Colonic mucosa (tissue), 4 donors: ENCODE data around the gene IL18BP. TPM values are rescaled to one million over a fixed set of nuclear protein-coding genes. Genes with fewer than 3 reads are reported as not detected.

Experiments
- DNase-seq: peaks from one replicate; pipeline ENCODE4 v3.0.0-alpha.2; 2020
- H3K27ac ChIP-seq: fragments of 200-600 bp; one replicate; pipeline ENCODE4 v1.8.0; 2021
- H3K27me3 ChIP-seq: fragments of 200-600 bp; one replicate; pipeline ENCODE4 v1.8.0; 2021
- H3K36me3 ChIP-seq: fragments of 200-600 bp; one replicate; pipeline ENCODE4 v1.8.0; 2021
- H3K4me1 ChIP-seq: fragments of 200-600 bp; one replicate; pipeline ENCODE4 v1.8.0; 2021; ENCODE audit warnings: mild to moderate bottlenecking
- H3K4me3 ChIP-seq: fragments of 200-600 bp; one replicate; pipeline ENCODE4 v1.8.0; 2021
- H3K9ac ChIP-seq, 2 donors: one replicate each; pipeline ENCODE4 v1.7.0; 2013; ENCODE audit warnings: control low read depth in 2 of 2, low read depth in 2 of 2, low read length in 2 of 2
- H3K9me3 ChIP-seq: fragments of 200-600 bp; one replicate; pipeline ENCODE4 v1.8.0; 2021
- CTCF ChIP-seq: fragments of 200-600 bp; IDR thresholded peaks from one replicate; pipeline ENCODE4 v1.8.0; 2022; ENCODE audit warnings: antibody characterized with exemption, mild to moderate bottlenecking
- intact Hi-C: fragments of 100-400 bp; cut with DNase I; formaldehyde crosslinking; loops from one replicate; pipeline ENCODE4 v1.14.1; 2022
- total RNA-seq, 2 donors: library from RNA; stranded (reverse); fragmentation: NEBNext Ultra II Directional in 1 of 2; extraction: Animal tissue kit (Norgen Biotek cat#: 25700) in 1 of 2; gene quantifications; one replicate each; pipeline ENCODE4 v1.2.1, GENCODE V29; 2021
- donor health status: healthy.
- donor health status: DM: no; HTN: no; CAD: no.
- donor health status: DM: no; HTN: no; CAD: no.

Gene IL18BP
- total RNA-seq, 2 donors from 2014 or later, result 5.6 to 9.0 TPM

DNA sequence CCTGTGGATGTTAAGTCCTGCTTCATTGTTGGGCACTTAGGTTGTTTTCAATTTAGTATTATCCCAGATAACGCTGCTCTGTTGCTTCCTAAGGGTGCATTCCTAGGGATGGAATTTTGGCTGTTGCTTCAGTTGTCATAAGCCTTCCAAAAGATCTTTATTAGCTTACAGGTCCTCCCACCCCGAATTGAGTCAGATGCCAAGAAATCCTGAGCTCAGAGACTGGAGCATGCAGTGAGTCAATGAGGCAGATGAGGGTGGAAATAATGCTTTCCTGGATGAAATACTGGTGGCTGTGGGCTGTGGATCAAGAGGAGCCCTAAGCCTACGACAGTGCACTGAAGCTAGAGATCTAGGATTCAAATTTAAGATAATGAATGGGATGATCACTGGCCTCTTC lies 10.7 kb upstream of the IL18BP start:
- Histone ChIP-seq H3K9ac (no peak overlapping the region), H3K36me3 (no peaks in the 10 kb centered on the region), H3K4me1 (peaks cover 5% of the 10 kb centered on the region), H3K4me3 (no peak overlapping the region), H3K27me3 (no peaks in the 10 kb centered on the region), H3K9me3 (no peaks in the 10 kb centered on the region), H3K27ac (no peak overlapping the region)
- DNase-seq, result no peak
- TF ChIP-seq CTCF, result no peak
- intact Hi-C loops, result no loop called here

GRCh38 chr11:71990701-71991100 lies 8.0 kb upstream of the IL18BP start:
- no peak overlapping the region for H3K9ac ChIP-seq
- no peak for TF ChIP-seq CTCF
- no peak overlapping the region for H3K4me3 ChIP-seq
- H3K4me1 ChIP-seq, result peaks cover 5% of the 10 kb centered on the region
- H3K36me3 ChIP-seq, result no peaks in the 10 kb centered on the region
- no peak overlapping the region for H3K27ac ChIP-seq
- H3K9me3 ChIP-seq, result no peaks in the 10 kb centered on the region
- DNase-seq, result no peak
- intact Hi-C loops, result no loop called here
- H3K27me3 ChIP-seq, result no peaks in the 10 kb centered on the region

DNA sequence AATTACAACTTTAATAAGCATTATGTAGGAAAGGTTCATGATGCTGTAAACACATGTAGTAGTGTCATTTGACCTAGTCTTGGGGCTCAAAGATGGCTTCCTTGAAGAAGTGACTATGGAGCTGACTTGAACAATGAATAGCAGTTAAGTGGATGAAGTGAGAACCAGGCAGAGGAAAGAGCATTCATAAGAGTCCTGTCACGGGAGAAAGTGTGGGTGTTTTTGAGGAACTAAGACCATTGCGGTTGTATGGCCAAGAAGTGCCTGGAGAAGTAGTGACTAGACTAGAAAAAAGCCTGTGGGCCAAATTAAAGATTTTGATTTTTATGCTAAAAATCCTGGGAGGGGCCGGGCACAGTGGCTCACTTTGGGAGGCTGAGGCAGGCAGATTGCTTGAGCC lies 7.2 kb upstream of the IL18BP start:
- H3K9me3 ChIP-seq, result no peaks in the 10 kb centered on the region
- H3K4me1 ChIP-seq, result peaks cover 5% of the 10 kb centered on the region
- no peaks in the 10 kb centered on the region for H3K27me3 ChIP-seq
- H3K27ac ChIP-seq, result no peak overlapping the region
- no peak overlapping the region for H3K9ac ChIP-seq
- no peaks in the 10 kb centered on the region for H3K36me3 ChIP-seq
- no peak for DNase-seq
- no peak overlapping the region for H3K4me3 ChIP-seq
- intact Hi-C loops, result no loop called here
- no peak for TF ChIP-seq CTCF

DNA sequence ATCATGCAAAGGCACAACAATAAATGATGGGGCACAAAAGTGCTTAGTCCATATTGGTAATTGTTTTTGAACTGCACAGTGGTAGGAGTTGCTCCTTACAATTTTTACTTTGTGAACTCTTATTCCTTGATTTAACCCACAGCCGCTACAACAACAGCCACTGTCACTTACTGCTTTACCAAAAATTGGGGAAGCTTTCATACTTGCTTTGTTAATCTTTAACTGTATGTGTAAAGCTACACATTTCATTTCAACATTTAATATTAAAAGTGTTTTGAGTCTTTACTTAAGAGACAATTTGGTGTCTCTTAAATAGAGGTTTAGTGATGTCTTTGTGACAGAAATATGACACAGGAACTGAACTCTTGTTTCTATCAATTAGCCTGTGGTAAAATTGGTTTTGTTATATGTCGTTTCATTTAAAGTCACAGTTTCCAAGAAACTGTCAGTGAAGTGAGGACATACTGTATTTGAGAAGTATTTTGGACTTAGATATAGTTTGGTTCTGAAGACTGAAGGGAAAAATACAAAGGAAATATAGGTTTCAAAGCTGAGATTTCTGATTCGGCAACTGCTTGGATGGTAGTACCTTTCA lies 6.5 kb upstream of the IL18BP start:
- TF ChIP-seq CTCF, result no peak
- intact Hi-C loops, result no loop called here
- H3K27ac ChIP-seq, result no peak overlapping the region
- H3K4me3 ChIP-seq, result no peak overlapping the region
- no peak overlapping the region for H3K9ac ChIP-seq
- DNase-seq, result no peak
- no peaks in the 10 kb centered on the region for H3K36me3 ChIP-seq
- peaks cover 5% of the 10 kb centered on the region for H3K4me1 ChIP-seq
- no peaks in the 10 kb centered on the region for H3K9me3 ChIP-seq
- no peaks in the 10 kb centered on the region for H3K27me3 ChIP-seq

DNA sequence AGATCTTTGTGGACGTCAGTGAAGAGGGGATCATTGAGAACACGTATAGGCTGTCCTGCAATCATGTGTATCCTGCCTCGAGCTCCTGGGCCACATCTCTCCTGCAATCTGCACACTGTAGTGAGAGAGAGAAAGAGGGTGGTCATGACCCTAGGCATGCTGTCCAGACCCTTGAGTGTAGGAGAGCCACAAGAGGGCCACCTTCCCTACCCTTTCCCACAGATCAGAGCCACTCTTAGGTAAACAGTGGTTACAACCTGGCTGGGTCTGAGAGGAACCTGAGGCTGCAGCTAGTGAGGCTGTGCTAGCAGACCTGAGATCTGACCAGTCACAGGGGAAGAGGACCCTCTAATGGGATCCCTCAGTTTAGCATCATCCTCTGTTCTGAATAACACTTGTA lies 3.9 kb upstream of the IL18BP start:
- Histone ChIP-seq H3K4me3 (no peak overlapping the region), H3K4me1 (peaks cover 3% of the 10 kb centered on the region), H3K27ac (no peak overlapping the region), H3K27me3 (no peaks in the 10 kb centered on the region), H3K9me3 (no peaks in the 10 kb centered on the region), H3K9ac (no peak overlapping the region), H3K36me3 (no peaks in the 10 kb centered on the region)
- intact Hi-C loops, result no loop called here
- TF ChIP-seq CTCF, result no peak
- DNase-seq, result no peak
